Endometrial microvascular endothelial cells (primary cell): Measurements from ENCODE around the gene ENTHD1. TPM values are rescaled to one million over a fixed set of nuclear protein-coding genes. Genes with fewer than 3 reads are reported as not detected.

Experiments used
- in situ Hi-C: cut with HindIII; loops from 2 replicates; pipeline ENCODE4 v1.10.0; 2017; ENCODE audit warnings: low sequenced_read_pairs, low pct_unique_long_range_greater_than_20kb; ENCODE audit errors: inconsistent ontology term
- total RNA-seq: library from RNA; depleted of rRNA; stranded (reverse); fragments of >200 nt; gene quantifications from one replicate; pipeline ENCODE4 v1.2.3, GENCODE V29; 2015; ENCODE audit errors: inconsistent ontology term

Gene ENTHD1, protein sequence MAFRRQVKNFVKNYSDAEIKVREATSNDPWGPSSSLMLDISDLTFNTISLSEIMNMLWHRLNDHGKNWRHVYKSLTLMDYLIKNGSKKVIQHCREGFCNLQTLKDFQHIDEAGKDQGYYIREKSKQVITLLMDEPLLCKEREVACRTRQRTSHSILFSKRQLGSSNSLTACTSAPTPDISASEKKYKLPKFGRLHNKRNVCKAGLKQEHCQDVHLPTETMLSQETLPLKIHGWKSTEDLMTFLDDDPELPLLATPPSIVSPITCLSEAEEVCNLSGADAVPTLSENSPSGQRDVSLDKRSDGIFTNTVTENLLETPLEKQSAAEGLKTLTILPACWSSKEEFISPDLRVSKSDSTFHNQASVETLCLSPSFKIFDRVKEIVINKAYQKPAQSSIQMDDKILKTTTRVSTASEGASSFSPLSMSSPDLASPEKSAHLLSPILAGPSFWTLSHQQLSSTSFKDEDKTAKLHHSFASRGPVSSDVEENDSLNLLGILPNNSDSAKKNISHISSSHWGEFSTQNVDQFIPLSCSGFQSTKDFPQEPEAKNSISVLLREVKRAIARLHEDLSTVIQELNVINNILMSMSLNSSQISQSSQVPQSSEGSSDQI
- total RNA-seq, result not detected

DNA sequence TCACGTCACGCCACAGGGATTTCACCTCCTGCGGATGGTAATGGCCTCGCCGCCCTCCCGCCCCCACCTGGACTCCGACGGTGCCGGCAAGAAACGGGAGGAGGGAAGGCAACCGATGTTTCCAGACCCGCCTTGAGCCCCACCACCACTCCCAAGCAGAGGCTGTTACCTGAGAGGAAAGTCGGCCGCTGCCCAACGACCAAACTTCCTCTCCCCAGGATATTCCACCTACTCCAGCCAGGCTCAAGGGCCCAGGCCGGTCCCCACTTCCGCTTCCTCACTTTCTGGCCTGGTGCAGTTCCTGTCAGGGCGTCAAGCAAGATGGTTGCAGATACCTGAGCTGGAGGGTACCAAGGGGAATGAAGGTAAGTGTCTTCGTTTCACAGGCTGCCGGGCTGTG is at the start of gene ENTHD1:
Gene ENTHD1, minus strand, starts transcription at position 235 of the 400 bp plus-strand sequence. CDS start 6,012 bp downstream, outside the sequence.
- in situ Hi-C loops, result no loop called here

DNA sequence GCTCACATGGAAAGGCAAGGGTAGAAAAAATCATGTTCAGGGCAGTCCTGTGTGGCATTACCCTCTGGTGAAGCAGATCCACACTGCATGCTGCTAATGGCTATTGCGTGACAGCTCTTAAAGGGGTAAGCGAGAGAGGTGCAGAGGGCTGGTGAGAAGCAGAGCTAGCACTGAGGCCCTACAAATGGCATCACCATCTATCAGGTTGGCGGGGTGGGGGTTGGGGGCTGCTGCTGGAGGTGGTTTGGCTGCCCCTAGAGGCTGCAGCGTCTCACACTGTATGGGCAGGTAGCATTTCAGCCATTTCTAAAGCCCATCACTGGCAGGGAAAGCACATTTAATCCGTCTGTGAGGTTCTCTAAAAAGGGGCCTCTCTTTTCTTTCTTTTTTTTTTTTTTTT is 49.8 kb upstream of the ENTHD1 start:
- in situ Hi-C loops, result no loop called here

DNA sequence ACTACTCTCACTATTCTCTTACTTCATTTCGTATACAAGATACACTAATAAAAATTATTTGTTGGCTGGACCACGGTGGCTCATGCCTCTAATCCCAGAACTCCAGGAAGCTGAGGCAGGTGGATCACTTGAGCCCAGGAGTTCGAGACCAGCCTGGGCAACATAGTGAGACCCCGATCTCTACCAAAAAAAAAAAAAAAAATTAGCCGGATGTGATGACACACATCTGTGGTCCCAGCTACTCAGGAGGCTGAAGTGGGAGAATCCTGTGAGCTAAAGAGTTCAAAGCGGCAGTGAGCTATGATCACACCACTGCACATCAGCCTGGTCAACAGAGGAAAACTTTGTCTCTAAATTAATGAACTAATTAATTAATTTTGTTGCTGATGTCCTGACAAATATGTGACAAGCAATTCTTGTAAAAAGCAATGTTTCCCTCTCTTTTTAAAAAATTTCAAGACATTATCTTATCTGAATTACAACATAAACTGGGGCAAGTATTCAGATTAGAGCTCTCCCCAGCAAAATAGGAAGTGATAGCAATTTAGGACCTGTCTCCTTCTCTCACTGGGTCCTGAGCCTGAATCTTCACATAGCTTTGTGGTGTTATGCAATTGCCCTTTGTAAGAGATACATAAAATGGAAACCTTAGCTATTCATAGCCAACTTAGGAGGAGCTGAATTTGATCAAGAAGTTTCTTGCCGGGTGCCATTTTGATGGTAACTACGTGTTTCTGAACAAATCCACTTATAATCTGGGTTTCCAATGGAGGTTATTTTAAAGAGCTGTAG is 49.1 kb upstream of the ENTHD1 start:
- in situ Hi-C loops, result no loop called here

DNA sequence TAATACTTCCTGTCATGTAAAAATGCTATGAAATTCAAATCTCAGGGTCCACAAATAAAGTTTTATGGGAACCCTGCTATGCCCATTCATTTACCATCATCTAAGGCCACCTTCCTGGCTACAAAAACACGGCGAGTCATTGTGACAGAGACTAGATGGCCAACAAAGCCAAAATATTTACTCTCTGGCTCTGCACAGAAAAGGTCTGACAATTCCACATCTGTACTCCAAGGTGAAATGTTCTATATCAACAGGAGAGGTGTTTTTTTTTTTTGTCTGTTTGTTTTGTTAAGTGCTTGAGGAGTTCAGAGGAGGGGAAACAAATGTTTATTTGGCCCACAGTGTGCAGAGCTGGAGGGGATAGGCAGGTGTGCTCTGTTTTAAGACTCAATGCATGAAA is 48.0 kb upstream of the ENTHD1 start:
- in situ Hi-C loops, result no loop called here

DNA sequence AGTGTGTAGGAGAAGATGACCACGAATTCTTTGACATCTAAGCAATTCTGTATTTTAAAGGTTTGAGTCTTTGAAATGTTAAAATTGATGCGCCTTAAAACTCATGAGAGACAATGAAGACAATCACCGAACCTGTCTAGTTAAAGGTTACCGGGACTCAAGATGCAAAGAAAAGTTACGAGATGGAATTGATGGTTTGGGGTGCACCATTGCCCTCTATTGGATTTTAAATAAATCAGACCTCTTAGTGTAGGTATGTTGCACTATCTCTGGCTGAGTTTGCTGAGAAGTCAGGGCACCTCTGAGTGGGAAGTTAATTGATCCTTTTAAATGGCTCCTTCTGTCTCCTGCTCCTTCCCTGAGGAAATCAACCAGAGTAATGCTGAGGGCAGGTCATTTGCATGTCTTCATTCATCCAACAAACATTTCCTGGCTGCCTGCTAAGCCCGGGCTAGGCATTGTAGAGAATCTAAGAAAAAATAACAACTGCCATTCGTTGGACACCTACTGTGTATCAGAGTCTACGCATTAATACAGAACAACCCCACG is 47.3 kb upstream of the ENTHD1 start:
- in situ Hi-C loops, result no loop called here

DNA sequence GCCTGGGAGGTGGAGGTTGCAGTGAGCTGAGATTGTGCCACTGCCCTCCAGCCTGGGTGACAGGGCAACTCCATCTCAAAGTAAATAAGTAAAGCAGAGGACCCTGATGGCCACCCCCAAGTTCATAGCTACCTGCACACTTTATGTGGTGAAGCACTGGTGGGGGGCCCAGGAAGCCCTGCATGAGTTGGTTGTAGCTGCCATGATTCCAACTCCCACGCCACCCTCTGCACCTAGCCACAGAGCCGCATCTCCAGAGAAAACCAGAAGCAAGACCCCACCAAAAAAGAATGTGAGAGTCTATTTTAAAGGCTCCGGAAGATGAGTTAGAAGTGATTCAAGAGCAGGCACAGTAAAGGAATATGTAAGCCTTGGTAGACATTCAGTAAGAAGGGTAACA is 46.3 kb upstream of the ENTHD1 start:
- in situ Hi-C loops, result no loop called here

DNA sequence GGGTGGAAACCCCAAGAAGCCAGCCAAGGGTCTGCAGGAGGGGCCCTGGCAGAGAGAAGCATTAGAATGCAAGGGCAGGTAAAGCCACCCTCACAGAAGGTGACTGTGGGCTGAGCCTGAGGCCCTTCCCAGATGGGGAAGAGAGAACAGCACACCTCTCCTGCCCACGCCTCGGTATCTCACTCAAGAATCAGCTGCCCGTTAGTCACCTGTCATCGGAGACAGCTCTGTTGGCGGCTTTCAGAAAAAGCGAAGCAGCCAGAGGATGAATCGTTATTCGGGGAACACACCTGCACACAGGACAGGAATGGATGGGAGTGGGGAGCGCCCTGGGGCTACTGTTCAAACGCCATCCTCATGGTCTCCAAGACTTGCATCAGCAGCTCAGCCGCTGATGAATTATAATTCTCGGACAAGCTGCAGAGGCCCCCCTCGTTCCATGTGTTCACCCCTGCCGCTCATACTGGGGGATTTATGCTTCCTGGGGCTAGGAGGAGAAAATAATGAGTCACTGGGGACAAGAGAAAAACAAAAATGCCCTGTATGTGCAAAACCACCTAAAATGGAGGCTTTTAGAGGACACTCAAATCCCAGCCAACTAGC is 45.0 kb upstream of the ENTHD1 start:
- in situ Hi-C loops, result no loop called here

DNA sequence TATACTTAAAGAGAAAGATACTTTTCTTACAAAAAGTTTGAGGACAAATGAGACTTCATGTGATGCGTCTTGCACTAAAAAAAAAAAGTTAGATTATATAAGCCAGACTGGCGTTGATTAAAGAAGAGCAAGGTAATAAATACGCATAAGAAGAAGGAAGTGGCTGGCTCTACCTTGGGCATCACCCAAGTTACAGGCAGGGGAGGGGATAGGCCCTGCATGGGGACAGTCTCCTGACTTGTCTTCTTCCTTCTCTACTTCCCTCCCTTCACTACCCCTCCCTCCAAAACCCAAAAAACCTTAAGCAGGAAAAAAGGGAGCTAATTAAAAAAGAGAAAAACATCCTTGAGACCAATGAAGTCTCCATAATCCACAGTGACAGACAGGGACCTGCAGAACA is 44.3 kb upstream of the ENTHD1 start:
- in situ Hi-C loops, result no loop called here

DNA sequence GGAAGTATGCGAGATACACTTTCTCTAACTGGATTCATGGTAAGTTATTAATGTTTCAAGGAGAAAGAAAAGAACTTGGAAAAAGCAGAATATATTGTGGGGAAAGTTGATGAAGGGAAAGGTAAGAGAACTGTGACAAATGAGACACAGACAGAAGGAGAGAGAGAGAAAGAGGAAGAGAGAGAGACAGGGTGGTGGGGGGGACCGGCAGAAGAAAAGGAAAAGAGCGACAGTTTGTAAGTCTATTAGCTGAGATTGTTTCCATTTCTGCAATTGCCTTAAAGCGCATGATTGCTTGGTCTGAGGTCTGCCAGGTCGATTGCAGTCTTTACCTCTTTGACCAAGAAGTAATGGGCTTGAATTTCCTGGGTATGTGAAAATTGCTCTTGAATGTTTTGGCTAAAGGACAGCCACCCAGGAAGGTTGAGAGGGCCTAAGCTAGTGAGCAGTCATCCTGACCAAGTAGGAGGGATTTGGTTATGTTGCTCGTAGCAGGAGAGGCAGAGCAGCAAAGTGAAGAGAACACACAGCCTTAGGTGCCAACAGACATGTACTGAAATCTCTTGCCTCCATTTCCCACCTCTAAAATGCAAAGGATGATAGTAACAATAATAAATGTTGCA is 43.1 kb upstream of the ENTHD1 start:
- in situ Hi-C loops, result no loop called here

DNA sequence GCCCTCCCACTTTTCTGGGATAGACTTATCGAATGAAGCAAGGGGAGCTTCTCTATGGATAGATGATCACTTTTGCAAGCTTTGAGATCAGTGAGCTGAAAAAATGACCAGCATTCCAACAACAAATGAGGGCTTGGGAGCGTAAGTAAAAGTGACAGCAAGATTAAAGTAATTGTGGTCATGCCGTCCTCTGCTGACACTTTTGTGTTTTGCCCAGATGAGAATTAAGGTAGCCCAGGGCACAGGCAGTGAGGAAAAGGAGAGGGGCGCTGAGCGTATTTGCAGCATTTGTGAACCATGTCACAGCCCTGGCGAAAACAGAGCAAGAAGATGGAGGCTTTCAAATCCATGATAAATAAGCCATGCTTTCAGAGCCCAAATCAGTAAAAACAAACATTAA is 42.1 kb upstream of the ENTHD1 start:
- in situ Hi-C loops, result no loop called here

DNA sequence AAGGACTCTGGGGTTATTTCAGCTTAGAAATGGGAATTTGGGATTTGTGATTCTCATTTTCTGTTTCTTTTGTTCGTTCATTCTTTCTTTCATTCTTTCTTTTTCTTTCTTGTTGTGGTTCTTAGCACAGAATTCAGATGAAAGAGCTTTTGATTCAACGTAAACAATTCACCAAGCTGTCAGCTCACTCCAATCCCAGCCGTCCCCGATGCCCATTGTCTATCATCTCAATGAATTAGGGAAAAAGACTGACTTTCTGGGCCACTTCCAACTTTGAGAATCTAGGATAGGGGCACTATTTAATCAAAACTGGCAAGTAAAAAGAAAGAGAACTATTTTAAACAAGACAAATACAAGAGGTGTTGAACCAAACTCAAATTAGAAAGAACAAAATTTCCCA is 41.6 kb upstream of the ENTHD1 start:
- in situ Hi-C loops, result no loop called here

DNA sequence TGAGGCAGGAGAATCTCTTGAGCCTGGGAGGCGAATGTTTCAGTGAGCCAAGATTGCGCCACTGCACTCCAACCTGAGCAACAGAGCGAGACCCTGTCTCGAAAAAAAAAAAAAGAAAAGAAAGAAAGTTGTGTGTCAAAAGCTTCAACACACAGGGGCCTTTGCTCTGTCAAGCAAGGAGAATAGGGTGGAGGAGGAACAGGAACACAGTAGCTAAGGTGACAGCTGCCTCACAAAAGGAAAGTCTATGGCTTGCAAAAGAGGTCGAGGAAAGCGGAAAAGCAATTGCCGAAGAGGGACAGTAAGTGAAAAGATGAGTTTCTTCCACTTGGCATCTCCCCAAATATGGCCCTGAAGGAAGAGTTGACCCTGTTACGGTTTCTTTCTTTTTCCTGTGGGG is 40.2 kb upstream of the ENTHD1 start:
- in situ Hi-C loops, result no loop called here

DNA sequence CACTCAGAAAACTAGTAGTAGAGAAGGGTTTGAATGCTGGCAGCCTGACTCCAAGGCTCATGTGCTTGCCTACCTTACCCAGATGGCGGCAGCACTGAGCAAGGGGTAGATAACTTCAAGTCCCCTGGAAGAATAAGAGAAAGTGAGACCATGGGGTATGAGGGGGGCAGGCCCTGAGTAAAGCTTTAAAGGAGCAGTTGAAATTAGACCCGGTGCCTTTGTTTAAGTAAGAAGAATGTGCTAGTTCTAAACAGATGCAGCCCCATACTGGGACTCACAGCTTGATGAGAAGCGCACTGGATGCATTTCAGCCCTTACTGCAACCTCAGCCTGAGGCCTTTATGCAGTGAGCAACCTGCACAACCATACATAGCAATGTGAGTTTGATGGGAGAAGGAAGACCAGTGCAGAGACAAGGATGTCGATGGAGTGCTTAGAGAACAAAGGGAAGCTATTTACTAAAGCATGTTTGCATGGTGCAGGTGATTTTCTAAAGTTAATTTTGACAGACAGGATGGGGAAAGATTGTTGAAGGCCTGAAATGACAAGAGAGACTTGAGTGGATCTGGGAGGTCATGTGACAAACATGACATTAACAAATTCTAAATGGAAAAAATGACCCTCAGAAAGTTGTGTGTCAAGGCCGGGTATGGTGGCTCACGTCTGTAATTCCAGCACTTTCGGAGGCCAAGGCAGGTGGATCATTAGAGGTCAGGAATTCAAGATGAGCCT is 39.5 kb upstream of the ENTHD1 start:
- in situ Hi-C loops, result no loop called here

DNA sequence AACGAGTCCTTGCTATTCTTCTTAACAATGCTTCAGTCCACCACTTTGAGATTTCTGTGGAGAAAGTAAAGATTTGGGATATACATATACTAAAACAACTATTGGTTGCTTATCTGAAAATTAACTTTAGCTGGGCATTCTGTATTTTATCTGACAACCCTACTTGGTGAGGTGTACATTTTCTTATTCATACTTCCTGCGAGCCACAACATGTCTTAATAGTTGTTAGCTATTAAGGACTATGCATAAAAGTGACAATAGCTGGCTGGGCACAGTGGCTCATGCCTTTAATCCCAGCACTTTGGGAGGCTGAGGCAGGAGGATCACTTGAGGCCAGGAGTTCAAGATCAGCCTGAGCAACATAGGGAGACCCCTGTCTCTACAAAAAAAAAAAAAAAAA is 38.6 kb upstream of the ENTHD1 start:
- in situ Hi-C loops, result no loop called here

DNA sequence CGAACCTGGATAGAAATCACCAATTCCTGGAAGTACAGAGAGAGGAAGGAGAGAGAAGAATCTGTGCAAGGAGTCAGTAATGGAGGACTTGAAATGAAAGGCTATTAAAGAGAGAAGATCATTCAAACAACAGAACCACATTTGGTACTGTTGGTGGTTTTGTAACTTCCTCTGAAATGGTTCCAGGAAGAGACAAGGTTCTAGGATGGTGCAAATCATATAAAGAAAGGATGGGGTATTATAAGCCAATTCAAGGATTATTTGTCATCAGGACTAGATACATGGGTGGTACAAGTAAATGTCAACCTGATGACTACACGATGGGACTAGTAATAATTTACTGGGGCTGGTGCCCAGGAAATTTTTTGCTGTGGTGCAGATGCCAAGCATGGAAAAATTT is 37.7 kb upstream of the ENTHD1 start:
- in situ Hi-C loops, result no loop called here

DNA sequence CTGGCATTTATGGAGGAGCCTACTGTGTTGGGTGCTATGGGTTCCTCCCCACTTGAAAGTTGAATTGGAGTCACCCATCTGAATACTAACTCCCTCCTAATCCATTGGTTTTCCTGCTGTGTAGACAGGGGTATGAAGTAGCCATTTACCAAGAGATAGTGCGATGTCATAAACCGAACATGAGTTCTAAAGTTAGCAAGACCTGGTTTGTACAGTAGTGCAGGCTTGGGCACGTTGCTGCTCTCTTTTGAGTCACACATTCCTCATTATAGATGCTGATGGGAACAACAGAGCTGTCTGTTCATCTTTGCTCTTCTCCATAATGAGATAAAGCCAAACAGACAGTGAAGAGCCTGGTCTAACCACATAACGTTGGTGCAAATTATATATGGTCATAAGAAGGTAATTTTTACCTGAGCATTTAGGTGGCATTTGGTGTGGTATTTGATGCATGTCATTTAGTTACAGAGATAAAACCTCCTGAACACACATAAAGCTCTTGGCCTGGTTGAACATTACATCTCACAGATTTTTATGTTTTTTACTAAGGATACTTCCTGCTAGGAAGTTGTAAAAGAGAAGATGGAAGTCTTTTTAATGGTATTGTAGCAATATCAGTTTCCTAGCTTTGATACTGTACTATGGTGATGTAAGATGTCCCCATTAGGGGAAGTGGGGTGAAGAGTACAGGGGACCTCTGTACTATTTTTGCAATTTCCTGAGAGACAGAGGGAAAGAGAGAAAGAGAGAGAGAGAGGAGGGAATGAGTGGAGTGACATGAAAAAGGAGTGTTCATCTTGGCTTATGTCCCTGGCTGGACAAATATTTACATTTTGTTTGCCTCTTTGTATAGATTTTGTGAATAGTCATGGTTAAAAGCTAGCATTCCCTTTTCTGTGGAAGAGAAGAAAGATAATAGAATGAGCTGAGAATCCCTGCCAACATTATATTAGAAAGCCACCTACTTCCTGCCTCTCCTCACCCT is 35.3 kb upstream of the ENTHD1 start:
- in situ Hi-C loops, result no loop called here

DNA sequence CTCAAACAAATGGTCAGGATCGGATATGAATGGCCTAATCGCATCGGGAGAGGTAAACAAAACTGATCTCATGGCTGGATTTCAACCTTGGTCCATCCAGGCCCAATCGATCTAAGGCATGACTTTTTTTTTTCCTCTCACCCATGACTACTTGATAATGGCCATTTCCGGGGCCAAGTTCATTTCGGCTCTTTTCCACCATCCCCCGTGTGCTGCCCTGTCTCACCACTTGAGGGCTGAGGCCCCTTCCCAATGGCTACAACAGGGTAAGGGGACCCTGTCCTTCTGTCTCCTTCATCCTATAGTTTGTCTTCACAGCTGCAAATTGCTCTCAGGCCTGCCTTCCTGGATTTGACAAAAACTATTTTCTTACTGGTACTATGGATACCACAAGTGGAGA is 34.0 kb upstream of the ENTHD1 start:
- in situ Hi-C loops, result no loop called here
